GM12878 (cell line): ENCODE data around the gene FAM162A. TPM values are rescaled to one million over a fixed set of nuclear protein-coding genes. Genes with fewer than 3 reads are reported as not detected.

ENCODE experiments used
- ATAC-seq: fragments of 200-7000 bp; cut with Tn5 transposase; 3 replicates; pipeline ENCODE4 v1.9.1; 2020; ENCODE audit warnings: mild to moderate bottlenecking, moderate library complexity
- BruUV-seq: library from RNA; stranded (reverse); fragments of 400-500 nt; replicated peaks from 2 replicates; lab custom pipeline; 2021; lab: Mats Ljungman, UMichigan
- CTCF ChIA-PET: fragments of 300-600 bp; sonication (Branson Sonifier 250); formaldehyde crosslinking; extraction: SDS; loops from one replicate; lab custom pipeline; 2021; ENCODE audit warnings: inconsistent platforms; lab: Yijun Ruan, JAX
- POLR2A ChIA-PET: fragments of 350-600 bp; formaldehyde crosslinking; extraction: SDS; loops from one replicate; lab custom pipeline; 2021; ENCODE audit warnings: inconsistent platforms; lab: Charles Lee
- RAD21 ChIA-PET: fragments of 300-600 bp; sonication (Branson Sonifier 250); formaldehyde crosslinking; loops from one replicate; lab custom pipeline; 2023; ENCODE audit warnings: antibody characterized with exemption; ENCODE audit not compliant: unreplicated experiment; lab: Charles Lee
- SMC1A ChIA-PET: fragments of 300-600 bp; sonication (Branson Sonifier 250); formaldehyde crosslinking; loops from one replicate; lab custom pipeline; 2023; ENCODE audit not compliant: unreplicated experiment, uncharacterized antibody; lab: Charles Lee
- DNase-seq: peaks from one replicate; pipeline ENCODE4 v3.0.0-alpha.2; 2011; ENCODE audit warnings: low read depth, low spot score
- FAIRE-seq: peaks from 3 replicates; lab custom pipeline; 2011; peaks lifted over from hg19 to GRCh38; lab: Jason Lieb, UNC
- H2AFZ ChIP-seq: 2 replicates; pipeline ENCODE4 v1.6.0; 2011; ENCODE audit warnings: low read depth, low read length, control low read depth; ENCODE audit not compliant: control insufficient read depth
- H3K27ac ChIP-seq: 2 replicates; pipeline ENCODE4 v1.5.1; 2011; ENCODE audit warnings: control low read depth; ENCODE audit not compliant: control insufficient read depth, insufficient read depth
- H3K27me3 ChIP-seq, 2 experiments: replicated peaks in 1 of 2; 2 replicates each; pipeline versions ENCODE4 v1.6.0 to v1.6.1; 2011; ENCODE audit warnings: low read length in 1 of 2; ENCODE audit not compliant: control insufficient read depth in 2 of 2, insufficient read depth in 2 of 2
- H3K36me3 ChIP-seq, 2 experiments: 2 replicates each; pipeline ENCODE4 v1.5.1; 2011; ENCODE audit warnings: low read length in 1 of 2; ENCODE audit not compliant: control insufficient read depth in 2 of 2, insufficient read depth in 2 of 2
- H3K4me1 ChIP-seq: 2 replicates; pipeline ENCODE4 v1.6.1; 2011; ENCODE audit warnings: mild to moderate bottlenecking, low read length, moderate library complexity, mixed read lengths; ENCODE audit not compliant: control insufficient read depth, insufficient read depth
- H3K4me2 ChIP-seq: 2 replicates; pipeline ENCODE4 v1.6.0; 2011; ENCODE audit warnings: control low read depth; ENCODE audit not compliant: control insufficient read depth, insufficient read depth
- H3K4me3 ChIP-seq: fragments of 200-600 bp; sonication (generic); 2 replicates; pipeline ENCODE4 v1.5.1; 2016
- H3K79me2 ChIP-seq: 2 replicates; pipeline ENCODE4 v1.6.0; 2011; ENCODE audit warnings: low read length; ENCODE audit not compliant: control insufficient read depth, insufficient read depth
- H3K9ac ChIP-seq: 2 replicates; pipeline ENCODE4 v1.8.0; 2011; ENCODE audit warnings: low read length, control low read depth, mixed read lengths; ENCODE audit not compliant: control insufficient read depth, insufficient read depth
- H3K9me3 ChIP-seq: replicated peaks from 3 replicates; pipeline ENCODE4 v1.5.1; 2011; ENCODE audit warnings: mild to moderate bottlenecking, low read length; ENCODE audit not compliant: control insufficient read depth, insufficient read depth
- H4K20me1 ChIP-seq: 2 replicates; pipeline ENCODE4 v1.6.0; 2011; ENCODE audit not compliant: control insufficient read depth, insufficient read depth
- ASH2L ChIP-seq: fragments of 300-600, 200-600 bp; sonication (generic); IDR thresholded peaks from 2 replicates; pipeline ENCODE4 v1.6.1; 2017; ENCODE audit warnings: low read depth, mild to moderate bottlenecking, borderline replicate concordance
- BMI1 ChIP-seq: fragments of 450-650 bp; IDR thresholded peaks from 2 replicates; pipeline ENCODE4 v1.6.1; 2016; ENCODE audit warnings: mild to moderate bottlenecking, moderate library complexity, borderline replicate concordance
- CHD1 ChIP-seq: IDR thresholded peaks from 2 replicates; pipeline ENCODE4 v1.6.1; 2012; ENCODE audit warnings: low read depth, low read length, improper control_type of control experiment
- GATAD2B ChIP-seq: fragments of 450-650 bp; conservative IDR thresholded peaks from 2 replicates; pipeline ENCODE4 v1.6.1; 2017; ENCODE audit warnings: low read depth, mild to moderate bottlenecking, moderate library complexity
- IRF3 ChIP-seq: fragments of 450-650 bp; IDR thresholded peaks from 2 replicates; pipeline ENCODE4 v1.6.1; 2014; ENCODE audit warnings: mild to moderate bottlenecking
- MTA3 ChIP-seq: IDR thresholded peaks from 2 replicates; pipeline ENCODE4 v1.6.1; 2012; ENCODE audit warnings: low read length, inconsistent platforms, borderline replicate concordance
- NR2F1 ChIP-seq: fragments of 450-650 bp; conservative IDR thresholded peaks from 2 replicates; pipeline ENCODE4 v1.6.1; 2017; ENCODE audit warnings: mild to moderate bottlenecking
- NRF1 ChIP-seq: conservative IDR thresholded peaks from 2 replicates; pipeline ENCODE4 v1.6.1; 2011; ENCODE audit warnings: mild to moderate bottlenecking, low read depth, low read length, improper control_type of control experiment
- PAX8 ChIP-seq: fragments of 450-650 bp; IDR thresholded peaks from 2 replicates; pipeline ENCODE4 v1.6.1; 2017; ENCODE audit warnings: mild to moderate bottlenecking, moderate library complexity
- RCOR1 ChIP-seq: conservative IDR thresholded peaks from 2 replicates; pipeline ENCODE4 v1.6.1; 2012; ENCODE audit warnings: low read depth, low read length, improper control_type of control experiment
- RELB ChIP-seq: fragments of 450-650 bp; IDR thresholded peaks from 2 replicates; pipeline ENCODE4 v1.6.1; 2017; ENCODE audit warnings: low read depth, mild to moderate bottlenecking, moderate library complexity
- SMAD1 ChIP-seq: fragments of 450-650 bp; IDR thresholded peaks from 2 replicates; pipeline ENCODE4 v1.6.1; 2018; ENCODE audit warnings: mild to moderate bottlenecking, low read depth; ENCODE audit not compliant: partially characterized antibody
- TBL1XR1 ChIP-seq: IDR thresholded peaks from 2 replicates; pipeline ENCODE4 v1.6.1; 2012; ENCODE audit warnings: low read depth, low read length, improper control_type of control experiment
- YBX1 ChIP-seq: fragments of 450-650 bp; IDR thresholded peaks from 2 replicates; pipeline ENCODE4 v1.6.1; 2016; ENCODE audit warnings: antibody characterized with exemption
- YY1 ChIP-seq: IDR thresholded peaks from 2 replicates; pipeline ENCODE4 v1.6.1; 2011; ENCODE audit warnings: low read depth, mild to moderate bottlenecking, low read length
- WGBS: methylation state at CpG from one replicate; pipeline ENCODE4 v1.1.6; 2016; ENCODE audit warnings: low lambda C conversion rate; ENCODE audit not compliant: insufficient replicate concordance, insufficient coverage; ENCODE audit errors: missing lambda C conversion rate; 5-methylcytosine and 5-hydroxymethylcytosine counted together
- in situ Hi-C: fragments of 300-500 bp; cut with MboI; formaldehyde crosslinking; loops from 9 replicates; pipeline ENCODE4 v1.14.3; 2018; ENCODE audit warnings: mixed read lengths
- intact Hi-C: fragments of 100-400 bp; cut with micrococcal nuclease; formaldehyde crosslinking; loops from one replicate; pipeline ENCODE4 v1.14.2; 2022; ENCODE audit not compliant: unreplicated experiment
- polyA plus RNA-seq, 11 experiments: library from polyadenylated mRNA; depleted of rRNA in 4 of 11; unstranded in 6 of 11; stranded (reverse) in 5 of 11; fragments of >200 nt; fragmentation: Nextera tagmentation in 4 of 11; fragmentation: Illumina TruSeq in 1 of 11; extraction: Ambion mirVana in 4 of 11; extraction: Trizol in 1 of 11; gene quantifications; 1 replicate in 1 of 11; 2 replicates in 10 of 11; pipeline versions ENCODE4 v1.2.1 to v1.2.3, GENCODE V29; 2011 to 2016; ENCODE audit warnings: inconsistent platforms in 2 of 11, missing spikeins in 2 of 11, low read depth in 1 of 11
- total RNA-seq, 4 experiments: library from RNA; depleted of rRNA in 3 of 4; stranded (reverse); fragments of >200 nt in 3 of 4; fragmentation: Illumina TruSeq in 1 of 4; extraction: Trizol in 1 of 4; gene quantifications; 2 replicates each; pipeline versions ENCODE4 v1.2.1 to v1.2.3, GENCODE V29; 2013 to 2021
- TF ChIP-seq, protein P1 (sequence below): IDR thresholded peaks from 2 replicates; pipeline ENCODE4 v1.6.1; 2011; ENCODE audit warnings: borderline replicate concordance, low read depth, mild to moderate bottlenecking, moderate library complexity, low read length; ENCODE audit not compliant: insufficient read depth, poor library complexity, severe bottlenecking
- TF ChIP-seq, protein P2 (sequence below): IDR thresholded peaks from 2 replicates; pipeline ENCODE4 v1.6.1; 2011; ENCODE audit warnings: borderline replicate concordance, low read depth, mild to moderate bottlenecking, moderate library complexity, mixed read lengths, low read length; ENCODE audit not compliant: insufficient read depth; ENCODE audit errors: extremely low read length

FAM162A gene
- total and polyA plus RNA-seq, 10 of the 15 experiments (the other 5 are each of a cell fraction or from before 2014, with no cell fraction given) = 59.2 to 346 (median 149) TPM

DNA sequence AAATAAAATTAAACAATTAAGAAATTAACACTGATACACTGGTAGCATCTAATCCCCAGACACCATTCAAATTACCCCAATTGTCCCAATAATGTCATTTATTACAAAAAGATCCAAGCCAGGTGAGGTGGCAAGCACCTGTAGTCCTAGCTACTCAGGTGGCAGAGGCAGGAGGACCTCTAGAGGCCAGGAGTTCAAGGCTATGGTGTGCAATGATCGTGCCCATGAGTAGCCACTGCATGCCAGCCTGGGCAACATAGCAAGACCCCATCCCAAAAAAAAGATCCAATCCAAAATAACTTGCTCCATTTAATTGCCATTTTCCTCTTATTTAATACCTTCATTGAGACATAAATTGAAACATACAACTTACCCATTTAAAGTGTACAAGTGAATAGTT, 41.2 kb upstream of the FAM162A start:
- Histone ChIP-seq H3K4me1 (no peaks in the 10 kb centered on the region), H2AFZ (no peak overlapping the region), H3K79me2 (no peaks in the 10 kb centered on the region), H3K9ac (no peak overlapping the region), H3K27ac (no peak overlapping the region), H4K20me1 (no peaks in the 10 kb centered on the region), H3K27me3 (no peaks in the 10 kb centered on the region), H3K9me3 (no peaks in the 10 kb centered on the region; the same call in 2 of the 3 replicates), H3K36me3 (no peaks in the 10 kb centered on the region), H3K4me2 (no peak overlapping the region), H3K4me3 (no peak overlapping the region)
- RAD21 ChIA-PET = interaction anchor here (0.9 kb wide), 1 partner anchor 242 kb away, joined by 6 read pairs; no protein-coding TSS in a partner anchor
- BruUV-seq = no TSS peak
- ATAC-seq (no peak), FAIRE-seq (no peak), DNase-seq (no peak)
- SMC1A ChIA-PET = no interaction called here
- CTCF ChIA-PET = no interaction called here
- POLR2A ChIA-PET = no interaction called here
- 20% methylated on average over 1 of the region's 1 CpG for WGBS
- in situ Hi-C loops (no loop called here), intact Hi-C loops (no loop called here)
- TF ChIP-seq CHD1 (no peak), ASH2L (no peak), TBL1XR1 (no peak), NRF1 (no peak), BMI1 (no peak), MTA3 (no peak), GATAD2B (no peak), RELB (no peak), SMAD1 (no peak), NR2F1 (no peak), RCOR1 (no peak), PAX8 (no peak), IRF3 (no peak), YBX1 (no peak), YY1 (no peak)
- TF ChIP-seq, protein P1, sequence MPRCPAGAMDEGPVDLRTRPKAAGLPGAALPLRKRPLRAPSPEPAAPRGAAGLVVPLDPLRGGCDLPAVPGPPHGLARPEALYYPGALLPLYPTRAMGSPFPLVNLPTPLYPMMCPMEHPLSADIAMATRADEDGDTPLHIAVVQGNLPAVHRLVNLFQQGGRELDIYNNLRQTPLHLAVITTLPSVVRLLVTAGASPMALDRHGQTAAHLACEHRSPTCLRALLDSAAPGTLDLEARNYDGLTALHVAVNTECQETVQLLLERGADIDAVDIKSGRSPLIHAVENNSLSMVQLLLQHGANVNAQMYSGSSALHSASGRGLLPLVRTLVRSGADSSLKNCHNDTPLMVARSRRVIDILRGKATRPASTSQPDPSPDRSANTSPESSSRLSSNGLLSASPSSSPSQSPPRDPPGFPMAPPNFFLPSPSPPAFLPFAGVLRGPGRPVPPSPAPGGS = no peak
- TF ChIP-seq, protein P2, sequence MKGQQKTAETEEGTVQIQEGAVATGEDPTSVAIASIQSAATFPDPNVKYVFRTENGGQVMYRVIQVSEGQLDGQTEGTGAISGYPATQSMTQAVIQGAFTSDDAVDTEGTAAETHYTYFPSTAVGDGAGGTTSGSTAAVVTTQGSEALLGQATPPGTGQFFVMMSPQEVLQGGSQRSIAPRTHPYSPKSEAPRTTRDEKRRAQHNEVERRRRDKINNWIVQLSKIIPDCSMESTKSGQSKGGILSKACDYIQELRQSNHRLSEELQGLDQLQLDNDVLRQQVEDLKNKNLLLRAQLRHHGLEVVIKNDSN = no peak
